Neutrophil (primary cell): Measurements from ENCODE around the gene KRT23.

Experiments
- H3K27ac ChIP-seq: fragments of 200-600 bp; sonication (generic); 2 replicates; pipeline ENCODE4 v1.5.1; 2016; ENCODE audit warnings: mild to moderate bottlenecking, moderate library complexity
- H3K27me3 ChIP-seq: fragments of 200-600 bp; sonication (generic); 2 replicates; pipeline ENCODE4 v1.6.0; 2016; ENCODE audit warnings: mild to moderate bottlenecking
- H3K36me3 ChIP-seq: fragments of 200-600 bp; sonication (generic); 2 replicates; pipeline ENCODE4 v1.5.1; 2017
- H3K4me1 ChIP-seq, 2 experiments: fragments of 200-600 bp in 1 of 2; sonication (generic) in 1 of 2; 1 replicate in 1 of 2; 2 replicates in 1 of 2; pipeline versions ENCODE4 v1.5.1 to v1.6.1; 2013 to 2016; ENCODE audit warnings: low read depth in 1 of 2, low read length in 1 of 2, mild to moderate bottlenecking in 1 of 2, moderate library complexity in 1 of 2; ENCODE audit not compliant: control insufficient read depth in 1 of 2, insufficient read depth in 1 of 2
- H3K4me3 ChIP-seq, 2 experiments: fragments of 200-600 bp in 1 of 2; sonication (generic) in 1 of 2; 1 replicate in 1 of 2; 2 replicates in 1 of 2; pipeline ENCODE4 v1.5.1; 2013 to 2016; ENCODE audit warnings: low read depth in 1 of 2, low read length in 1 of 2, mild to moderate bottlenecking in 1 of 2, moderate library complexity in 1 of 2
- H3K9me3 ChIP-seq: fragments of 200-600 bp; sonication (generic); 2 replicates; pipeline ENCODE4 v1.5.1; 2016
- TF ChIP-seq, protein P1 (sequence below): fragments of 200-600 bp; sonication (generic); IDR thresholded peaks from 2 replicates; pipeline ENCODE4 v1.5.1; 2016; ENCODE audit warnings: antibody characterized with exemption

Gene KRT23

DNA sequence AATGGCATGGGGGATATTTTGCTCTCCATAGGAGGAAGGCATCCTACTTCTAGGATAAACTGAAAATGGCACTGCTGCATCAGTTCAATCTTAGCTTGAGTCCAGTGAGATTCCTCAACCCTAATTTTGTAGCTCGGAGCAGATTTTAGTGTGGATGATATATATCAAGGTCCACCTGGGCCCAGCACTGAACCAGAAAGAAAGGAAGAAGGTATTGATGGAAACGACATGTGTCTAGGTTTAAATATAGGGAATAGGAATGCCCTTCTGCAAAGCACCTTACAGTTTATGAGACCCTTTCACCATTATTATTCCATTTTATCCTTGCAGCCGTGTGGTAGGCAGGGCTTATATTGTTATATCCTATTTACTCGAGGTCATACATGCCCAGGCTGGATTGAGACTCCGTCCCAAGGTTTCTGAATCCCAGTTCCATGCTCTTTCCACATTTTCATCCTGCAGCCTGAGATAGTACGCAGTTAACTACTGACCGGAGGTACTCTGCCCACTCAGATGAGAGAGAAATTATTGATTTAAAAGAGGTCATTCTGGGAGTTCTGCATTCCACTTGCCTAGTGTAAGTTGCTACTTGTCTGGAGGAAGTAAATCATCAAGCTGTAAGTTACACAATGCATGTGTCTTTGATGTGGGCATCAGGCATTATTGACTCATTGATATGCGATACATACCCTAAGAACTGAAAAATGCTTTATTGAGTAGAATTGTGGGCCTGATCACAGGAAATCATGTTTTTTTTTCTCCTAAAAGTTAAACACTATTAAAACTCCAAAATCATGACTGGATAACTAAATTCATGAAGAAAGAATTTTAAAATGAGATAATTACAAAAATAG lies 19.2 kb upstream of the KRT23 start:
- Histone ChIP-seq H3K27ac (no peak overlapping the region), H3K4me1 (peaks cover 0 to 4% of the 10 kb centered on the region in 2 experiments), H3K36me3 (no peaks in the 10 kb centered on the region), H3K27me3 (peaks cover 46% of the 10 kb centered on the region), H3K4me3 (no peak overlapping the region), H3K9me3 (no peaks in the 10 kb centered on the region)
- TF ChIP-seq, protein P1, sequence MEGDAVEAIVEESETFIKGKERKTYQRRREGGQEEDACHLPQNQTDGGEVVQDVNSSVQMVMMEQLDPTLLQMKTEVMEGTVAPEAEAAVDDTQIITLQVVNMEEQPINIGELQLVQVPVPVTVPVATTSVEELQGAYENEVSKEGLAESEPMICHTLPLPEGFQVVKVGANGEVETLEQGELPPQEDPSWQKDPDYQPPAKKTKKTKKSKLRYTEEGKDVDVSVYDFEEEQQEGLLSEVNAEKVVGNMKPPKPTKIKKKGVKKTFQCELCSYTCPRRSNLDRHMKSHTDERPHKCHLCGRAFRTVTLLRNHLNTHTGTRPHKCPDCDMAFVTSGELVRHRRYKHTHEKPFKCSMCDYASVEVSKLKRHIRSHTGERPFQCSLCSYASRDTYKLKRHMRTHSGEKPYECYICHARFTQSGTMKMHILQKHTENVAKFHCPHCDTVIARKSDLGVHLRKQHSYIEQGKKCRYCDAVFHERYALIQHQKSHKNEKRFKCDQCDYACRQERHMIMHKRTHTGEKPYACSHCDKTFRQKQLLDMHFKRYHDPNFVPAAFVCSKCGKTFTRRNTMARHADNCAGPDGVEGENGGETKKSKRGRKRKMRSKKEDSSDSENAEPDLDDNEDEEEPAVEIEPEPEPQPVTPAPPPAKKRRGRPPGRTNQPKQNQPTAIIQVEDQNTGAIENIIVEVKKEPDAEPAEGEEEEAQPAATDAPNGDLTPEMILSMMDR: no peak

DNA sequence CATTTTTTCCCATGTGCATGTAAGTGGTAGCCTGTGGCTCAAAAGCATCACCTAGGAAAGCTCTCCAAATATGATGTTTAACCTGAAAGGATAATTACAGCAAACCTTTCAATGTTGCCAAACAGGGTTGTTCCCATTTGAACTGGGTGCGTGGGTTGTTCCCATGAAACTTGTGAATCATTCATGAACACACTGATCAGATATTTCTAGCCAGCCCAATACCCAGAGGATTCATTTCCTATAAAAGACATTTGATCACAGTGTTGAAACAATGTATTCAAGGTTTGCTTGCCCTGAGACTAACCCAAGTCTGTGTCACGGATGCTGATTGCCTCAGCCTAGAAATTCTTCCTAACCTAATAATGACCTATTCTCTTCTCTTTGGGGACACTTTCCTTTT lies 16.4 kb upstream of the KRT23 start:
- H3K27ac ChIP-seq: no peak overlapping the region
- H3K4me1 ChIP-seq: peaks cover 0 to 3% of the 10 kb centered on the region in 2 experiments

DNA sequence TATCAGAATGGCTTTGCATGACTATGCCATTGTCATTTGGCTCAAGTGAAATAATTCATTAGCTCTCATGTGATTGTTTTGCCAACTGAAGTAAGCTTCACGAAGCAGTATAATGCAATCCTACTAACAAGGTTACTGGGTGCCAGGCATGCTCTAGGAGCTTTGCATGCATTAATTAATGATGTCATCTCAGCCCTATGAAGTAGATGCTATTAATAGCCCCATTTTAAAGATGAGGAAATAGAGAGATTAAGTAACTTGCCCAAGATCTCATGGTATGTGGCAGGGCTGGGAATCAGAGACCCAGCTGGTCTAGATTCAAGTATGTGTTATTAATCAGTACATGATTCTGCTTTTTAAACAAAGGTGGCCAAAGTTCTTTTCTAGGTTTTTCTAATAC lies 15.2 kb upstream of the KRT23 start:
- no peaks in the 10 kb centered on the region for H3K9me3 ChIP-seq
- peaks cover 0 to 4% of the 10 kb centered on the region in 2 experiments for H3K4me1 ChIP-seq
- no peak overlapping the region for H3K4me3 ChIP-seq
- no peaks in the 10 kb centered on the region for H3K36me3 ChIP-seq
- H3K27me3 ChIP-seq: peaks cover 86% of the 10 kb centered on the region
- no peak overlapping the region for H3K27ac ChIP-seq
- TF ChIP-seq, protein P1: no peak

More for the DNA sequence above, 16.4 kb upstream of the KRT23 start:
- H3K9me3 ChIP-seq: no peaks in the 10 kb centered on the region
- TF ChIP-seq, protein P1: no peak
- H3K36me3 ChIP-seq: no peaks in the 10 kb centered on the region
- no peak overlapping the region for H3K4me3 ChIP-seq
- peaks cover 74% of the 10 kb centered on the region for H3K27me3 ChIP-seq

DNA sequence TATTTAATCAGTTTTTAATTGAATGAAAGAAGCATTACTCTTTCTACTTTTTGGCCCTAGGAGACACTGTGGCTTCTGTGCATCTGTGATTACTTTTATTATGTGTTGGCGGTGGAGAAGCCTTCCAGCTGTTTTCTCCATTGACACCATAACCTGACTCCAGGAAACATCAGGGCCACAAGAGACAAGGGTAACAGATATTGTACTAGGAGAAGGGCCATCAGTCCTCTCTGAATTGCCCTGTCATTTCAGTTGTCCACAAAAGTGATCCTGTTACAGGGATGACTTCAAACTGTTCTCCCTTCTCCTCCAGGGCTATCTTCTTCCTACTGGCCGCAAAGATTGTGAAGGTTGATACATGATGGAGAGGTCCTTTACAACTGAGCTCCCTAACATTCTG lies 14.7 kb upstream of the KRT23 start:
- Histone ChIP-seq H3K4me3 (no peak overlapping the region), H3K36me3 (no peaks in the 10 kb centered on the region), H3K4me1 (peaks cover 0 to 4% of the 10 kb centered on the region in 2 experiments), H3K27me3 (peaks cover 91% of the 10 kb centered on the region), H3K9me3 (no peaks in the 10 kb centered on the region), H3K27ac (no peak overlapping the region)
- TF ChIP-seq, protein P1: no peak

DNA sequence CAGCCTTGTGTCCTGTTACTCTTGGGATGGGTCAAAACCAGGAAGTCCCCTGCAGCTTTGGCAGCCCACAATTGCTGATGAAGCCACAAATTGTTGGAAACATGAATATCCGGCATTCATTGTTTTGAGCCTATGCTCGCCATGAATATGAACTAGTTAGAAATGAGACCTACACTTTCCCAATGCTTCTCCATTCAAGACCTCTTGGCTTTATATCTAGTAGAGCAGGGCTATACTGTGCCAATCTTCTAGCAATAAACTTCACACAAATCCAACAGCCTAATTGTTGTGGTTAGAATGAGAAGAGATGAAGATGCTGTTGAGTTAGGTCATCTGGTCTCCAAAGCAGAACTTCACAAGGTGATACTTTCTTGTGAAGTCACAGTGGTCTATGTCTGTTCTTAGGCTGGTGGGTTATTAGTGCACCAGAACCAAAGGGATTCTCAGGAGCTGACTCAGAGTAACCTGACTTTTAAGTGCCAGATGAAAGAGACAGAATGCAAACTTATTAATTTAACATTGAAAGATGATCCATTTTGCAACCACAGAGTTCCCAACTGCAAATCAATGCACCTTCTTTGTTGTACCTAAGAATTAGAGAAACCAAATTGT lies 13.7 kb upstream of the KRT23 start:
- Histone ChIP-seq H3K4me3 (no peak overlapping the region), H3K4me1 (peaks cover 0 to 4% of the 10 kb centered on the region in 2 experiments), H3K9me3 (no peaks in the 10 kb centered on the region), H3K36me3 (no peaks in the 10 kb centered on the region), H3K27me3 (peaks cover 92% of the 10 kb centered on the region), H3K27ac (no peak overlapping the region)
- TF ChIP-seq, protein P1: no peak
